HCT116 (cell line): Measurements from ENCODE around the gene IFT57. TPM values are rescaled to one million over a fixed set of nuclear protein-coding genes. Genes with fewer than 3 reads are reported as not detected.
"Not testable (repeated sequence)": the region's sequence is repeated elsewhere in the genome, so short reads cannot be mapped to it uniquely, and the experiment has no call there.

ENCODE experiments used
- ATAC-seq: fragments of 200-7000 bp; cut with Tn5 transposase; 2 replicates; pipeline ENCODE4 v1.9.1; 2020; ENCODE audit warnings: mild to moderate bottlenecking, moderate library complexity
- BruUV-seq: library from RNA; stranded (reverse); fragments of 400-500 nt; replicated peaks from 2 replicates; lab custom pipeline; 2021; lab: Mats Ljungman, UMichigan
- CTCF ChIA-PET: fragments of 300-600 bp; sonication (Branson Sonifier 250); formaldehyde crosslinking; loops from one replicate; lab custom pipeline; 2021; ENCODE audit warnings: antibody characterized with exemption; lab: Charles Lee
- POLR2A ChIA-PET: fragments of 300-600, 350-600 bp; sonication (Branson Sonifier 250); formaldehyde crosslinking; loops from one replicate; lab custom pipeline; 2021; ENCODE audit warnings: antibody characterized with exemption; lab: Charles Lee
- RAD21 ChIA-PET, 2 experiments: fragments of 300-600 bp; sonication (Branson Sonifier 250); formaldehyde crosslinking; loops; one replicate each; lab custom pipeline; 2023; ENCODE audit warnings: low total read pairs in 2 of 2; ENCODE audit not compliant: uncharacterized antibody in 2 of 2, unreplicated experiment in 2 of 2, low non-redundant PET in 1 of 2; lab: Charles Lee
- DNase-seq: peaks from one replicate; pipeline ENCODE4 v3.0.0-alpha.2; 2010; ENCODE audit warnings: low read depth, low spot score
- H2AFZ ChIP-seq: fragments of 200-600 bp; shearing (Covaris generic), sonication (generic); 2 replicates; pipeline ENCODE4 v1.6.1; 2017; ENCODE audit warnings: low read depth, mixed run types, mixed read lengths, antibody characterized with exemption, low read length; ENCODE audit not compliant: poor library complexity, severe bottlenecking
- H3K27ac ChIP-seq: 2 replicates; pipeline ENCODE4 v1.5.1; 2012; ENCODE audit warnings: low read depth, low read length
- H3K27me3 ChIP-seq: fragments of 200-600 bp; sonication (generic); 2 replicates; pipeline ENCODE4 v1.6.1; 2016; ENCODE audit warnings: mixed run types, low read length, mixed read lengths; ENCODE audit not compliant: insufficient read depth
- H3K36me3 ChIP-seq, 2 experiments: fragments of 200-500 bp in 1 of 2; fragments of 200-600 bp in 1 of 2; sonication (Bioruptor generic) in 1 of 2; sonication (generic) in 1 of 2; 2 replicates each; pipeline versions ENCODE4 v1.5.1 to v1.6.1; 2014 to 2016; ENCODE audit warnings: low read length in 2 of 2, inconsistent platforms in 1 of 2, mixed read lengths in 1 of 2, mixed run types in 1 of 2; ENCODE audit not compliant: insufficient read depth in 2 of 2, control insufficient read depth in 1 of 2
- H3K4me1 ChIP-seq, 2 experiments: fragments of 200-600 bp in 1 of 2; sonication (generic) in 1 of 2; 2 replicates each; pipeline versions ENCODE4 v1.5.1 to v1.6.1; 2012 to 2017; ENCODE audit warnings: low read length in 2 of 2, inconsistent platforms in 1 of 2, mild to moderate bottlenecking in 1 of 2, mixed read lengths in 1 of 2, mixed run types in 1 of 2, moderate library complexity in 1 of 2; ENCODE audit not compliant: insufficient read depth in 2 of 2, control insufficient read depth in 1 of 2
- H3K4me2 ChIP-seq: fragments of 200-600 bp; sonication (generic); 2 replicates; pipeline ENCODE4 v1.6.1; 2017; ENCODE audit warnings: mixed run types, low read length, mixed read lengths
- H3K4me3 ChIP-seq, 2 experiments: fragments of 200-600 bp in 1 of 2; sonication (generic) in 1 of 2; replicated peaks in 1 of 2; 2 replicates each; pipeline ENCODE4 v1.5.1; 2011 to 2016; ENCODE audit warnings: low read length in 2 of 2, control low read depth in 1 of 2, low read depth in 1 of 2, mild to moderate bottlenecking in 1 of 2, mixed read lengths in 1 of 2, mixed run types in 1 of 2
- H3K79me2 ChIP-seq: fragments of 200-600 bp; sonication (generic); 2 replicates; pipeline ENCODE4 v1.6.1; 2017; ENCODE audit warnings: mild to moderate bottlenecking, mixed run types, low read length, moderate library complexity, mixed read lengths; ENCODE audit not compliant: insufficient read depth
- H3K9ac ChIP-seq: fragments of 200-600 bp; sonication (generic); 2 replicates; pipeline ENCODE4 v1.6.1; 2016; ENCODE audit warnings: low read length, mixed read lengths
- H3K9me2 ChIP-seq: fragments of 200-600 bp; sonication (generic), shearing (Covaris generic); 2 replicates; pipeline ENCODE4 v1.6.1; 2017; ENCODE audit warnings: mixed run types, mild to moderate bottlenecking, moderate library complexity; ENCODE audit not compliant: insufficient read depth
- H3K9me3 ChIP-seq, 2 experiments: fragments of 200-500 bp in 1 of 2; fragments of 200-600 bp in 1 of 2; sonication (Bioruptor generic) in 1 of 2; sonication (generic) in 1 of 2; 2 replicates each; pipeline ENCODE4 v1.6.1; 2014 to 2017; ENCODE audit warnings: low read length in 2 of 2, mixed read lengths in 2 of 2, inconsistent platforms in 1 of 2, low read depth in 1 of 2, mild to moderate bottlenecking in 1 of 2, mixed run types in 1 of 2, moderate library complexity in 1 of 2; ENCODE audit not compliant: control insufficient read depth in 1 of 2, insufficient read depth in 1 of 2
- H4K20me1 ChIP-seq: fragments of 200-600 bp; sonication (generic), shearing (Covaris generic); 2 replicates; pipeline ENCODE4 v1.6.1; 2017; ENCODE audit warnings: mixed run types, mild to moderate bottlenecking, moderate library complexity; ENCODE audit not compliant: insufficient read depth
- CEBPB ChIP-seq: IDR thresholded peaks from 2 replicates; pipeline ENCODE4 v1.6.1; 2012; ENCODE audit warnings: low read depth
- EGR1 ChIP-seq: IDR thresholded peaks from 2 replicates; pipeline ENCODE4 v1.6.1; 2012; ENCODE audit warnings: low read depth
- ELF1 ChIP-seq: IDR thresholded peaks from 2 replicates; pipeline ENCODE4 v1.6.1; 2012; ENCODE audit warnings: low read depth, borderline replicate concordance
- FOSL1 ChIP-seq: IDR thresholded peaks from 2 replicates; pipeline ENCODE4 v1.6.1; 2012; ENCODE audit warnings: low read depth
- POLR2AphosphoS5 ChIP-seq: IDR thresholded peaks from 2 replicates; pipeline ENCODE4 v1.6.1; 2011; ENCODE audit warnings: mild to moderate bottlenecking, low read depth, low read length, moderate library complexity
- RAD21 ChIP-seq: IDR thresholded peaks from 2 replicates; pipeline ENCODE4 v1.6.1; 2012; ENCODE audit warnings: low read depth, mild to moderate bottlenecking
- SIN3A ChIP-seq: IDR thresholded peaks from 2 replicates; pipeline ENCODE4 v1.6.1; 2012; ENCODE audit warnings: low read depth
- SRF ChIP-seq: IDR thresholded peaks from 2 replicates; pipeline ENCODE4 v1.6.1; 2012; ENCODE audit warnings: low read depth
- ZFX ChIP-seq: fragments of 450-650 bp; IDR thresholded peaks from 2 replicates; pipeline ENCODE4 v1.6.1; 2017
- ZNF274 ChIP-seq: fragments of 200-500 bp; sonication (Bioruptor generic); IDR thresholded peaks from 2 replicates; pipeline ENCODE4 v1.6.1; 2014; ENCODE audit warnings: mild to moderate bottlenecking, low read depth, low read length, inconsistent platforms
- intact Hi-C: fragments of 100-400 bp; cut with micrococcal nuclease; formaldehyde crosslinking; loops from 2 replicates; pipeline ENCODE4 v1.10.0; 2022
- total RNA-seq: library from RNA; stranded (reverse); gene quantifications from one replicate; pipeline ENCODE4 v1.2.1, GENCODE V29; 2021; ENCODE audit not compliant: unreplicated experiment
- TF ChIP-seq, protein P1 (sequence below): IDR thresholded peaks from 2 replicates; pipeline ENCODE4 v1.6.1; 2011; ENCODE audit warnings: mild to moderate bottlenecking, low read length, moderate library complexity; ENCODE audit not compliant: insufficient replicate concordance; ENCODE audit errors: extremely low read depth
- TF ChIP-seq, protein P2 (sequence below), 3 experiments: fragments of 200-600 bp in 1 of 3; sonication (generic) in 1 of 3; IDR thresholded peaks in 2 of 3; conservative IDR thresholded peaks in 1 of 3; 2 replicates each; pipeline ENCODE4 v1.5.1; 2012 to 2017; ENCODE audit warnings: low read depth in 2 of 3, low read length in 2 of 3, antibody characterized with exemption in 1 of 3, borderline replicate concordance in 1 of 3, control low read depth in 1 of 3, mild to moderate bottlenecking in 1 of 3, mixed read lengths in 1 of 3, mixed run types in 1 of 3, moderate library complexity in 1 of 3; ENCODE audit not compliant: insufficient read depth in 1 of 3

The IFT57 gene
- total RNA-seq, 1 experiment from 2014 or later, result 38.4 TPM

DNA sequence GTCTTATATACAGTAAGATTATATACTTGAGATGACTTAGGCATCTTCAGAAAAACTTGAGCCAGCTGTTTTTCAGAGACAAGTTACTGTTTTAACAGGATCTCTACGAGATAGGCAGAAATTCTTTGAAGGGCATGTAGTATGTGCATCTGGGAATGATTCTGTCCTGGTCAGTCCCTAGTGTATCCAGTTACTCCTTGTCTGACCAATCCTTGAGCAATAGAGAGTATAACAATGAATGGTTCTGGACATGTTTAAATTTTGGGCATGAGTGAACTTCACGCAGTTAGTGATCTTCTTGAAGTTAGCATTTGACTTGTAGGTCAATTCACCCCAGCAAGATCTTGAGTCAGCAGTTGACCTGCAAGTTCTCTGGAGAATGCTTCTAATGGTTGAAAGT, 49.4 kb upstream of the IFT57 start:
- no peaks in the 10 kb centered on the region for H3K27me3 ChIP-seq
- ChIA-PET POLR2A (no interaction called here), CTCF (no interaction called here), RAD21 (no interaction called here)
- H3K36me3 ChIP-seq, result no peaks in the 10 kb centered on the region
- intact Hi-C loops, result no loop called here
- no peak overlapping the region for H3K9ac ChIP-seq
- H3K4me1 ChIP-seq, result no peaks in the 10 kb centered on the region
- H3K79me2 ChIP-seq, result no peaks in the 10 kb centered on the region
- ATAC-seq, result no peak
- no peak for DNase-seq
- H3K9me2 ChIP-seq, result no peaks in the 10 kb centered on the region
- BruUV-seq, result no TSS peak
- H3K4me2 ChIP-seq, result no peak overlapping the region
- H3K27ac ChIP-seq, result no peak overlapping the region
- H3K9me3 ChIP-seq, result no peaks in the 10 kb centered on the region
- H3K4me3 ChIP-seq, result no peak overlapping the region
- H2AFZ ChIP-seq, result no peak overlapping the region
- no peaks in the 10 kb centered on the region for H4K20me1 ChIP-seq
- TF ChIP-seq ZNF274 (no peak), SRF (no peak), CEBPB (no peak), ZFX (no peak), POLR2AphosphoS5 (no peak), SIN3A (no peak), RAD21 (no peak), FOSL1 (no peak), EGR1 (no peak), ELF1 (no peak)
- TF ChIP-seq, protein P1, sequence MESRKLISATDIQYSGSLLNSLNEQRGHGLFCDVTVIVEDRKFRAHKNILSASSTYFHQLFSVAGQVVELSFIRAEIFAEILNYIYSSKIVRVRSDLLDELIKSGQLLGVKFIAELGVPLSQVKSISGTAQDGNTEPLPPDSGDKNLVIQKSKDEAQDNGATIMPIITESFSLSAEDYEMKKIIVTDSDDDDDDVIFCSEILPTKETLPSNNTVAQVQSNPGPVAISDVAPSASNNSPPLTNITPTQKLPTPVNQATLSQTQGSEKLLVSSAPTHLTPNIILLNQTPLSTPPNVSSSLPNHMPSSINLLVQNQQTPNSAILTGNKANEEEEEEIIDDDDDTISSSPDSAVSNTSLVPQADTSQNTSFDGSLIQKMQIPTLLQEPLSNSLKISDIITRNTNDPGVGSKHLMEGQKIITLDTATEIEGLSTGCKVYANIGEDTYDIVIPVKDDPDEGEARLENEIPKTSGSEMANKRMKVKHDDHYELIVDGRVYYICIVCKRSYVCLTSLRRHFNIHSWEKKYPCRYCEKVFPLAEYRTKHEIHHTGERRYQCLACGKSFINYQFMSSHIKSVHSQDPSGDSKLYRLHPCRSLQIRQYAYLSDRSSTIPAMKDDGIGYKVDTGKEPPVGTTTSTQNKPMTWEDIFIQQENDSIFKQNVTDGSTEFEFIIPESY, result no peak
- TF ChIP-seq, protein P2, sequence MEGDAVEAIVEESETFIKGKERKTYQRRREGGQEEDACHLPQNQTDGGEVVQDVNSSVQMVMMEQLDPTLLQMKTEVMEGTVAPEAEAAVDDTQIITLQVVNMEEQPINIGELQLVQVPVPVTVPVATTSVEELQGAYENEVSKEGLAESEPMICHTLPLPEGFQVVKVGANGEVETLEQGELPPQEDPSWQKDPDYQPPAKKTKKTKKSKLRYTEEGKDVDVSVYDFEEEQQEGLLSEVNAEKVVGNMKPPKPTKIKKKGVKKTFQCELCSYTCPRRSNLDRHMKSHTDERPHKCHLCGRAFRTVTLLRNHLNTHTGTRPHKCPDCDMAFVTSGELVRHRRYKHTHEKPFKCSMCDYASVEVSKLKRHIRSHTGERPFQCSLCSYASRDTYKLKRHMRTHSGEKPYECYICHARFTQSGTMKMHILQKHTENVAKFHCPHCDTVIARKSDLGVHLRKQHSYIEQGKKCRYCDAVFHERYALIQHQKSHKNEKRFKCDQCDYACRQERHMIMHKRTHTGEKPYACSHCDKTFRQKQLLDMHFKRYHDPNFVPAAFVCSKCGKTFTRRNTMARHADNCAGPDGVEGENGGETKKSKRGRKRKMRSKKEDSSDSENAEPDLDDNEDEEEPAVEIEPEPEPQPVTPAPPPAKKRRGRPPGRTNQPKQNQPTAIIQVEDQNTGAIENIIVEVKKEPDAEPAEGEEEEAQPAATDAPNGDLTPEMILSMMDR (IDR thresholded peaks at IDR 0.05 in 2 of 3, conservative IDR thresholded peaks at IDR 0.05 in 1 of 3; ENCODE audit: borderline replicate concordance in 1 of 3, insufficient read depth in 1 of 3, low read depth in 2 of 3, low read length in 2 of 3), result no peak
- TF ChIP-seq, all 23 proteins: peak for 0

DNA sequence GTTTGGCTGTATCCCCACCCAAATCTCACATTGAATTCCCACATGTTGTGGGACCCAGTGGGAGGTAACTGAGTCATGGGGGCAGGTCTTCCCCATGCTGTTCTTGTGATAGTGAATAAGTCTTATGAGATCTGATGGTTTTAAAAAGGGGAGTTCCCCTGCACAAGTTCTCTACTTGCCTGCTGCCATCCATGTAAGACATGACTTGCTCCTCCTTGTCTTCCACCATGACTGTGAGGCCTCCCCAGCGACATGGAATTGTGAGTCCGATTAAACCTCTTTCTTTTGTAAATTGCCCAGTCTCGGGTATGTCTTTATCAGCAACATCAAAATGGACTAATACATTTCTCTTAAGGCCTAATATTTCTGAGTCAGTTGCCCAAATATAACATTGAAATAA, 46.0 kb upstream of the IFT57 start:
- BruUV-seq, intact Hi-C loops, H3K9me2 ChIP-seq, DNase-seq, H3K27me3 ChIP-seq, H2AFZ ChIP-seq, ATAC-seq, RAD21 ChIA-PET, H3K36me3 ChIP-seq, H3K27ac ChIP-seq, H4K20me1 ChIP-seq, H3K4me1 ChIP-seq, H3K4me3 ChIP-seq, H3K9me3 ChIP-seq, H3K9ac ChIP-seq, POLR2A ChIA-PET, H3K79me2 ChIP-seq, CTCF ChIA-PET, H3K4me2 ChIP-seq: not testable (repeated sequence)
